Astrocyte of the spinal cord (primary cell): ENCODE results near the gene PGS1.
A peak's percentile ranks its signal among the peaks of the same experiment; 100 is the strongest.

Experiments
- DNase-seq: peaks from one replicate; pipeline ENCODE4 v3.0.0; 2011; ENCODE audit warnings: low read depth, low spot score
- H3K4me3 ChIP-seq: 2 replicates; pipeline ENCODE4 v1.5.1; 2011; ENCODE audit warnings: low read depth, mild to moderate bottlenecking, low read length, moderate library complexity
- in situ Hi-C: cut with HindIII; loops from 2 replicates; pipeline ENCODE4 v1.10.0; 2017; ENCODE audit warnings: low sequenced_read_pairs
- TF ChIP-seq, protein P1 (sequence below): IDR thresholded peaks from 2 replicates; pipeline ENCODE4 v1.5.1; 2012; ENCODE audit warnings: low read depth, mild to moderate bottlenecking, low read length, inconsistent platforms

Gene PGS1

DNA sequence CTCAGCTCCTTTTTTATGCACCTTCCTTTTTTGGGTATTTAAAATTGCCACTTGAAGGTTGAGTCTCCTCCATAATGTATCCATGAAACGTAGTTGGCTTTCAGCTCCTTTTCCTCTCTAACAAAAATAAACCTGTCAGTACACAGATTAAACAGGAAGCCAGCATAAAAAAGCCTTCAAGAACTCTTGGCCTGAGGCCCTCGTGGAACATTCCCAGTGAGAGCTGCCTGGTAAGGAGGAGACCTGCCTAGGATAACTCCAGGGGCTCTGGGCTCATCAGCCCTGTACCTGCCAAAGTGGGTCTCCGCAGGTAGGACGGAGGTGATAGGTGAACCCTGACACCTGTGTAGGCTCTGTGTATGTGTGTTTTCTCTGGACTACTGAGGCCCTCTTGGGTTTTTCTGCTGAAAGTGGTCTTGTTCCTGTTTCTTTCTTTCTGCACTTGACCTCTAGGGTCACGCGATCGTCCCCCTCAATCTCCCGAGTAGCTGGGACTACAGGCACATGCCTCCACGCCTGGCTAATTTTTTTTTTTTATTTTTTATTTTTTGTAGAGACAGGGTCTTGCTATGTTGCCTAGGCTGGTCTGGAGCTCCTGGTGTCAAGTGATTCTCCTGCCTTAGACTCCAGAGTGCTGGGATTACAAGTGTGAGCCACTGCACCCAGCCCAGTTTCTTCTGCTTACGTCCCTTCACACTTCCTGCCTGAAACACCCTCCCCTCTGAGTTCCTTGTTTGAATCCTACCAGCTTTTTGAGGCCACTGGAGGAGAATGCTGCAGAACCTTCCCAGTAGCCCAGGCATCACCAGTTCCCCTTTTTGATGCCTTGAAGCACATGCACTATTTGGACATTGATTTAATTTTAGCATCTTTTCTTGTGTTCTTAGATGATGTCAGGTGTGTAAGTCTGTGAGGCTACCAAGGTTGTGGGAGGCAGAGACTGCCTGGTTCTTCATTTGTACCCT lies 9.8 kb downstream of the PGS1 start:
- TF ChIP-seq, protein P1, sequence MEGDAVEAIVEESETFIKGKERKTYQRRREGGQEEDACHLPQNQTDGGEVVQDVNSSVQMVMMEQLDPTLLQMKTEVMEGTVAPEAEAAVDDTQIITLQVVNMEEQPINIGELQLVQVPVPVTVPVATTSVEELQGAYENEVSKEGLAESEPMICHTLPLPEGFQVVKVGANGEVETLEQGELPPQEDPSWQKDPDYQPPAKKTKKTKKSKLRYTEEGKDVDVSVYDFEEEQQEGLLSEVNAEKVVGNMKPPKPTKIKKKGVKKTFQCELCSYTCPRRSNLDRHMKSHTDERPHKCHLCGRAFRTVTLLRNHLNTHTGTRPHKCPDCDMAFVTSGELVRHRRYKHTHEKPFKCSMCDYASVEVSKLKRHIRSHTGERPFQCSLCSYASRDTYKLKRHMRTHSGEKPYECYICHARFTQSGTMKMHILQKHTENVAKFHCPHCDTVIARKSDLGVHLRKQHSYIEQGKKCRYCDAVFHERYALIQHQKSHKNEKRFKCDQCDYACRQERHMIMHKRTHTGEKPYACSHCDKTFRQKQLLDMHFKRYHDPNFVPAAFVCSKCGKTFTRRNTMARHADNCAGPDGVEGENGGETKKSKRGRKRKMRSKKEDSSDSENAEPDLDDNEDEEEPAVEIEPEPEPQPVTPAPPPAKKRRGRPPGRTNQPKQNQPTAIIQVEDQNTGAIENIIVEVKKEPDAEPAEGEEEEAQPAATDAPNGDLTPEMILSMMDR = no peak
- no peak overlapping the region for H3K4me3 ChIP-seq
- in situ Hi-C loops = no loop called here
- peak; percentile 35 for DNase-seq

GRCh38 chr17:78390241-78391050 lies 12.0 kb downstream of the PGS1 start:
- in situ Hi-C loops = no loop called here
- H3K4me3 ChIP-seq = no peak overlapping the region
- peak; percentile 94 for DNase-seq
- TF ChIP-seq, protein P1 = no peak

- no peak overlapping the region for H3K4me3 ChIP-seq
- no peak for DNase-seq
- TF ChIP-seq, protein P1 = no peak
- in situ Hi-C loops = no loop called here
Observed at GRCh38 chr17:78391051-78391431, 12.6 kb downstream of the PGS1 start.

DNA sequence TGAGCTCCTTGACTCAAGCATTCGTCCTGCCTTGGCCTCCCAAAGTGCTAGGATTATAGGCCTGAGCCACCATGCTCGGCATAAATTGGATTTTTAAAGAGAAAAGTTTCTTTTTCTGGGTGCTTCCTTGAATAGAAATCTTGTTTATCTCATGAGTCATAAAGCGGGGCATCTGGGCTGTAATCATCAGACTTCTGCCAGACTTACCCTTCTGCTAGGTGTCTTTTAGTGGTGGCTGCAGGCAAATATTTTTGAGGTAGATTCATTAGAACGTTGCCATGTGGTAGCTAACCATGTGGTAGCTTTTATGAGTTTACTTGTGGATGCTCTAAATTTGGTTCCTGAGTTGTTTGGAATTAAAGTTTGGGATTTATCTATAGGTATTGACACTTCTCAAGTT lies 13.4 kb downstream of the PGS1 start:
- peak; percentile 63 for DNase-seq
- H3K4me3 ChIP-seq = no peak overlapping the region
- in situ Hi-C loops = no loop called here
- TF ChIP-seq, protein P1 = no peak

- in situ Hi-C loops = no loop called here
- H3K4me3 ChIP-seq = no peak overlapping the region
- TF ChIP-seq, protein P1 = no peak
- DNase-seq = no peak
Observed at GRCh38 chr17:78392295-78392694, 13.8 kb downstream of the PGS1 start.

GRCh38 chr17:78393575-78393974 lies 15.1 kb downstream of the PGS1 start:
- DNase-seq = no peak
- in situ Hi-C loops = no loop called here
- H3K4me3 ChIP-seq = no peak overlapping the region
- TF ChIP-seq, protein P1 = no peak
